GM23338 (cell line): ENCODE measurements around the gene REL. TPM values are rescaled to one million over a fixed set of nuclear protein-coding genes. Genes with fewer than 3 reads are reported as not detected.

Experiments
- ATAC-seq: fragments of 200-7000 bp; cut with Tn5 transposase; 3 replicates; pipeline ENCODE4 v1.9.1; 2020
- DNase-seq: peaks from one replicate; pipeline ENCODE4 v3.0.0-alpha.2; 2015; ENCODE audit warnings: low spot score
- H2AFZ ChIP-seq: fragments of 200-600 bp; sonication (generic); 2 replicates; pipeline ENCODE4 v1.8.0; 2016; ENCODE audit warnings: antibody characterized with exemption, mild to moderate bottlenecking, moderate library complexity
- H3F3A ChIP-seq: fragments of 200-600 bp; sonication (generic); replicated peaks from 2 replicates; pipeline ENCODE4 v1.8.0; 2017; ENCODE audit warnings: antibody characterized with exemption, mixed run types, low read depth
- H3K27ac ChIP-seq: fragments of 200-600 bp; sonication (generic); 2 replicates; pipeline ENCODE4 v1.6.1; 2016; ENCODE audit warnings: low read depth
- H3K27me3 ChIP-seq: fragments of 200-600 bp; sonication (generic); 2 replicates; pipeline ENCODE4 v1.8.0; 2016; ENCODE audit warnings: mild to moderate bottlenecking, mixed run types, moderate library complexity; ENCODE audit not compliant: insufficient read depth
- H3K36me3 ChIP-seq: fragments of 200-600 bp; sonication (generic); 2 replicates; pipeline ENCODE4 v1.8.0; 2016; ENCODE audit warnings: mild to moderate bottlenecking; ENCODE audit not compliant: insufficient read depth
- H3K4me1 ChIP-seq: fragments of 200-600 bp; sonication (generic); 2 replicates; pipeline ENCODE4 v1.8.0; 2016; ENCODE audit warnings: mild to moderate bottlenecking, moderate library complexity; ENCODE audit not compliant: insufficient read depth
- H3K4me2 ChIP-seq: fragments of 200-600 bp; sonication (generic); 2 replicates; pipeline ENCODE4 v1.7.1; 2017; ENCODE audit warnings: mixed run types
- H3K4me3 ChIP-seq: fragments of 200-600 bp; sonication (generic); 2 replicates; pipeline ENCODE4 v1.6.1; 2016; ENCODE audit warnings: mixed run types
- H3K79me2 ChIP-seq: fragments of 200-600 bp; sonication (generic); replicated peaks from 2 replicates; pipeline ENCODE4 v1.8.0; 2017; ENCODE audit warnings: mild to moderate bottlenecking; ENCODE audit not compliant: insufficient read depth
- H3K9me2 ChIP-seq: fragments of 200-600 bp; sonication (generic); 2 replicates; pipeline ENCODE4 v1.8.0; 2017; ENCODE audit not compliant: insufficient read depth
- H4K20me1 ChIP-seq: fragments of 200-600 bp; sonication (generic); replicated peaks from 2 replicates; pipeline ENCODE4 v1.8.0; 2017; ENCODE audit warnings: mild to moderate bottlenecking; ENCODE audit not compliant: insufficient read depth
- H3K27ac Mint-ChIP-seq: 2 replicates; pipeline ENCODE4 v1.8.0; 2020; ENCODE audit warnings: inconsistent platforms, mild to moderate bottlenecking, moderate library complexity, mixed read lengths
- H3K27me3 Mint-ChIP-seq: 3 replicates; pipeline ENCODE4 v1.8.0; 2022; ENCODE audit warnings: low read depth, mild to moderate bottlenecking, moderate library complexity, mixed read lengths, inconsistent platforms; ENCODE audit not compliant: insufficient read depth, poor library complexity
- H3K36me3 Mint-ChIP-seq: 3 replicates; pipeline ENCODE4 v1.8.0; 2021; ENCODE audit warnings: low read depth, mild to moderate bottlenecking, inconsistent platforms, moderate library complexity, mixed read lengths
- H3K4me1 Mint-ChIP-seq: 3 replicates; pipeline ENCODE4 v1.8.0; 2020; ENCODE audit warnings: mild to moderate bottlenecking, inconsistent platforms, mixed read lengths
- H3K4me3 Mint-ChIP-seq: 3 replicates; pipeline ENCODE4 v1.8.0; 2021; ENCODE audit warnings: moderate library complexity, mild to moderate bottlenecking, inconsistent platforms, mixed read lengths
- H3K9me3 Mint-ChIP-seq: 3 replicates; pipeline ENCODE4 v1.8.0; 2020; ENCODE audit warnings: moderate library complexity, mild to moderate bottlenecking, inconsistent platforms, mixed read lengths
- ETS1 ChIP-seq: IDR thresholded peaks from 2 replicates; pipeline ENCODE4 v1.6.1; 2016; ENCODE audit warnings: antibody characterized with exemption
- EZH2 ChIP-seq: fragments of 200-600 bp; sonication (generic); IDR thresholded peaks from one replicate; pipeline ENCODE4 v1.8.0; 2017; ENCODE audit warnings: antibody characterized with exemption, mild to moderate bottlenecking, low read depth; ENCODE audit not compliant: unreplicated experiment
- POLR2AphosphoS5 ChIP-seq: IDR thresholded peaks from 2 replicates; pipeline ENCODE4 v1.6.1; 2016; ENCODE audit warnings: antibody characterized with exemption, low read depth
- REST ChIP-seq: IDR thresholded peaks from one replicate; pipeline ENCODE4 v1.6.1; 2018; ENCODE audit warnings: antibody characterized with exemption; ENCODE audit not compliant: unreplicated experiment
- STAT1 ChIP-seq: IDR thresholded peaks from one replicate; pipeline ENCODE4 v1.6.1; 2016; ENCODE audit warnings: antibody characterized with exemption; ENCODE audit not compliant: unreplicated experiment
- ZNF331 ChIP-seq: fragments of 250-450 bp; sonication (Bioruptor Pico); IDR thresholded peaks from 2 replicates; pipeline ENCODE4 v1.5.0; 2020; ENCODE audit warnings: low read depth, mild to moderate bottlenecking, moderate library complexity
- ZNF462 ChIP-seq: fragments of 250-450 bp; sonication (Bioruptor Pico); IDR thresholded peaks from 2 replicates; pipeline ENCODE4 v1.5.0; 2020; ENCODE audit warnings: mild to moderate bottlenecking, moderate library complexity
- polyA plus RNA-seq: library from polyadenylated mRNA; unstranded; fragments of >200 nt; fragmentation: Nextera tagmentation; extraction: Ambion mirVana; gene quantifications from 2 replicates; pipeline ENCODE4 v1.2.1, GENCODE V29; 2016
- total RNA-seq: library from RNA; depleted of rRNA; stranded (reverse); fragments of >200 nt; shearing (Covaris generic); gene quantifications from 2 replicates; pipeline ENCODE4 v1.2.3, GENCODE V29; 2014

Gene REL
- total and polyA plus RNA-seq, 2 experiments from 2014 or later, result 4.1 to 8.0 TPM

- no peak for TF ChIP-seq REST
These were observed 14.4 kb upstream of the REL start (continued) for GRCh38 chr2:60867007-60867406.

GRCh38 chr2:60867848-60868247, 13.5 kb upstream of the REL start:
- Histone ChIP-seq H3K79me2 (no peaks in the 10 kb centered on the region), H4K20me1 (no peaks in the 10 kb centered on the region), H3K27ac (no peak overlapping the region), H3K4me2 (no peak overlapping the region), H3K9me2 (no peaks in the 10 kb centered on the region), H2AFZ (no peak overlapping the region; the same call in 1 of the 2 replicates), H3K4me3 (no peak overlapping the region), H3K27me3 (no peaks in the 10 kb centered on the region), H3K4me1 (no peaks in the 10 kb centered on the region), H3K36me3 (no peaks in the 10 kb centered on the region), H3F3A (no peaks in the 10 kb centered on the region)
- Mint-ChIP-seq H3K9me3 (no peaks in the 10 kb centered on the region; the same call in 2 of the 3 replicates), H3K36me3 (no peaks in the 10 kb centered on the region), H3K4me1 (no peaks in the 10 kb centered on the region; the same call in 2 of the 3 replicates), H3K4me3 (no peak overlapping the region), H3K27me3 (no peaks in the 10 kb centered on the region), H3K27ac (no peak overlapping the region)
- no peak for ATAC-seq
- DNase-seq, result no peak
- TF ChIP-seq EZH2 (no peak), ZNF331 (CRISPR knock-in tag) (no peak), POLR2AphosphoS5 (no peak), ETS1 (no peak), STAT1 (no peak), REST (no peak), ZNF462 (CRISPR knock-in tag) (no peak)
